Stimulated activated CD8-positive, alpha-beta memory T cell treated with anti-CD3 and anti-CD28 coated beads, Interleukin-15, amount 100 ng/mL, for 1 hour (primary cell): ENCODE results near the gene CLEC16A.

Experiments
- DNase-seq: peaks from one replicate; pipeline ENCODE4 v3.0.0-alpha.2; 2020; ENCODE audit warnings: low read depth

Gene CLEC16A

GRCh38 chr16:10989559-10989958 lies 45.2 kb downstream of the CLEC16A start:
- DNase-seq = no peak

DNA sequence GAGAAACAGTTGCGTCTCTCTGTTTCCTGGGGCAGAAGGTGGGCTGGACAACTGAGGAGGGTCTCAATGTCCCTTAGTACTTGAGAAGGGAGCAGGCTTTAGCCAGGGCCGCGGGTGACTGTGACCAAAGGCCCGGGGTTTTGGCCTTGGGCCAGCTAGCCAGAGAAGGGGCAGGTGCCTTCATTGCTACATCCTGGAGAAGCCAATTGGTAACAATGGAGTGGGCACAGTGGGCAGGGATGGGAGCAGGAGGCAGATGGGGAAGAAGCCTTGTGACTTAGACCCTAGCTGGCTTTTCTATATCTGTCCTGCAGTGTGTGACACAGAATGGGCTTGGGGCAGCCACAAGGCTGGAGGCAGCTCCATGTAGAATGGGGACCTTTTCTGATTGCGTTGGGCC lies 46.0 kb downstream of the CLEC16A start:
- no peak for DNase-seq

- DNase-seq = no peak
Measured at GRCh38 chr16:10992112-10992511, 47.7 kb downstream of the CLEC16A start.

GRCh38 chr16:10992797-10993196 lies 48.4 kb downstream of the CLEC16A start:
- DNase-seq = no peak

DNA sequence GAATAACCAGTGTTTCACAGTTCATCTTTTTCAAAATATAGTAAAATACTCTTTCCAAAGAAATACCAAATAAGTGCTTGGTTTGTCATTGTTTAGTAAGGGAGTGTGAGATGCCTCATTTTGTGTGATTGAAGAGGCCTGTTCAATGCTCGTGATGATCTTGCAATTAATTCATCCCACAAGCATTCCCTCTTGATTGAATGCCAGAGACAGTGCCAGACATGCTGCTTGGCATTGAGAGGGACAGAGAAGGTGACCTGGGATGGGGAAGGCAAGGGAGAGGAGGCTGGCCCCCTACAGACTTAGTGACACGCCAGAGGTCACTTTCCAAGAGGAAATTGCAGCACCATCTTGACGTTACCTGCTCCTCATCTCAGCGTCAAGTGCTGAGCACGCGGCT lies 49.3 kb downstream of the CLEC16A start:
- no peak for DNase-seq

DNA sequence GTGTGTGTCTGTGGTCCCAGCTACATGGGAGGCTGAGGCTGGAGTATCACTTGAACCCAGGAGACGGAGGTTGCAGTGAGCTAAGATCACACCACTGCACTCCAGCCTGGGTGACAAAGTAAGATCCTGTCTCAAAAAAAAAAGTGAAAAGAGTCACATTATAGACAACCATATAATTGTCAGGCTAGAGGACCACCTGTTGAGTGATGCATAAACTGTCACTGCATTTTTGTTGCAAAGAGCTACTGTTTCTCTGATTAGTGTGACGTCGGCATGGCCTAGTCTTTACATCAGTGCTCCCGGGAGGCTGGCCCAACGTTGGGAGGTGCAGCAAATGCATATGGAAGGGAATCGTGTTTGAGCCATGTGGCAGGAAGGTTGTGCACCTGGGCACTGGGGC lies 50.2 kb downstream of the CLEC16A start:
- no peak for DNase-seq

GRCh38 chr16:10995565-10995964 lies 51.2 kb downstream of the CLEC16A start:
- DNase-seq = no peak

DNA sequence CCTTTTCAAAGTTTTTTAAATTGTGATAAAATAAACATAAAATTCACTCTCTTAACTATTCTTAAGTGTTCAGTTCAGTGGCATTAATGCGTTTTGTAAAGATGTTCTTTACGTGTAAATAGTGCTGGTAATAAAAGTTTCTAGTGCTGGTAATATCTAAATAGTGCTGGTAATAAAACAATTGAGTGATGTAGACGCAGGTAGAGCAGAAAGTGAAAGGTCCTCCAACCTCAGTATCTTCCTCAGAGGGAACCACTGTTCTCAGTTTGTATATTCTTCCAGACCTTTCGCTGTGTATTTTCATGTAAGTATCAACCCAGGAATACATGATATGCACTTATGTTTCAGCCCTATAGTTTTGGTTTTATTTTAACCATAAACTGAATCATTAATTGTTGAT lies 53.1 kb downstream of the CLEC16A start:
- no peak for DNase-seq

DNA sequence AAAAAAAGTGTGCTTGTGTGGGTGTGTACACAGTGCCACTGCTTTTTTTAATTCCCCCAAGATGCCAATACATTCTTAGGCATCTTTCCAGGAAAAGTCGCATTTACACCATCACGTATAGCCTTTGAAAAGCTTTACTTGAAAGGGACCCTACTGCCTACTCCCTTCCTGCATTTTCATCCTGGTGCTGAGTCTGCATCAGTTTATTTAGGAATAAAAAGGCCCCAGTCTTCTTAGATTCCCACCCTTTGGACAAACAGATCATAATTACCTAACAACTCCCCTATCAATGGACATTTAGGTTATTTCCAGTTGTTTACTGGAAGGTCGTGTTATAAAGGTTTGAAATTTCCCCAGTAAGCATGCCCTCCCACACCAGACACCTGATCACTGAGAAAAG lies 54.9 kb downstream of the CLEC16A start:
- DNase-seq = no peak

DNA sequence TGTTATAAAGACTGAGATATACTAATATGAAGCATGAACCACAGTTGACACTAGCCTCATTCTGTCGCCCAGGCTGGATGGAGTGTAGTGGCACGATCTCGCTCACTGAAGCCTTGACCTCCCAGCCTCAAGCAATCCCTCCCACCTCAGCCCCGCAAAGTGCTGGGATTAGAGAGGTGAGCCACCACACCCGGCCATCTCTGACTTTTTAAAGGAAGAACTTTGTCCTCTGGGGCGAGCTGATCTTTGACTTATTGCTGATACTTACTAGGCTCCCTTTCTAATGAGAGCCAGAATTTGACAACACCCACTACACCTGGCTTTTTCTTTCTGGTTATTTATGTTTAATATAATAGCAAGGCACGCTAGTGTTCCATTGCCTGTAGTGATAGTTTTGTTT lies 57.2 kb downstream of the CLEC16A start:
- DNase-seq = no peak

DNA sequence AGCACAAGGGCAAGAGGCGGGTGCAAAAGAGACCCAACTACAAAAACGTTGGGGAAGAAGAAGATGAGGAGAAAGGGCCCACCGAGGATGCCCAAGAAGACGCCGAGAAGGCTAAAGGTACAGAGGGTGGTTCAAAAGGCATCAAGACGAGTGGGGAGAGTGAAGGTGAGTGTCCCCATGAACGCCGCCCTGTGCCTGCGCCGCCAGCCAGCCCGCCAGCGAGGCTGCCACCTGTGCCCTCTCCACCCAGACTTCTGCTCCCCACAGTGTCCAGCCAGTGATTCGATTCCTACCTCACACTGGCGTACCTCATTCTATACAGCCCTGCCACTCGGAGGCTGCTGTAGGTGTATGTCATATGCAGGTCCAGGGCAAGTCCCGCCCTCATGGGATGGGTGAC lies 58.8 kb downstream of the CLEC16A start:
- DNase-seq = no peak

DNA sequence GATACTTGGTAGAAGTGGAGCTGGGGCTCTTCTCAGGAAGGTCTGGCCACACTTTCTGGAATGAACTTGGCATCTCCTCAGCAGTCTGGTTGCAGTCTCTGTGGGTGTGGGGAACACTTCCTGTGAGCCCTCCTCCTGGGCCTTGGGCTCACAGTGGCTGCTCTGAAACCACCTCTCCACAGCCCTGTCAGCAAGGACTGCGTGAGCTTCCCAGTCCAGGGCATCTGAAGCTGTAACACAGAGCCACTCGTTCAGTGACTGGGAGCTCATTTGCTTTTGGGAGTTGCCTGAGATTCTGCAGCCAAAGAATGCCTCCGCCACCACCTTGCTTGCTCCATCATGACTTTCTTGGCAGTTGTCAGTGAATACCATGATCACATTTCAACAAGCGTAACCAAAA lies 60.0 kb downstream of the CLEC16A start:
- no peak for DNase-seq

DNA sequence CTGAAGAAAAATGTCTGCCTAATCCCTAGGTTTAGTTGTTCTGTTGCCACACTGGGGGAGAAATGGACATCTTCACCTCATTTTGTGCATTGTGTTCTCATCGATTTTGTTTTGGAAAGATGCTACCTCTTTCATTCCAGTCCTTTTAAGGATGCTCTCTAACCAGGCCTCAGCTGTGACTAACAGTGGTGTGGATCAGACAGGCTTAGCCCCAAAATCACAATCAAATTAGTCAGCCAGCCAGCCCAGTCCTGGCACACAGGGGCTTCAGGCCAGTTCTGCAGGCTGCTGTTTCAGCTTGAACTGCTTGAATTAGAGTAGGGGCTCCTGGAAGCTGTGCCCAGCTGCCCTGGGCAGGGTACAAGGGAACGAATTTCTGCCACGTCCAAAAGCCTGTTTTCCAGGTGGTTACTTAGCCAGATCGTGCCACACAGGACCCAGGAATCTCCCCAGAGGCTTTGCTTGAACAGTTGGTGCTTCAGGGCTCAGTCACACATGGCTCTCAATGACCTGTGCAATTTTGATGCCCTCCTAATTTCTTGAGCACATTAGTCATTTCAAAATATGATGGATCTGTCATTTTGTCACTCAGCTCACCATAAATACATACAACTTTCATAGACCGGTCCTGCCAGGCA lies 60.7 kb downstream of the CLEC16A start:
- DNase-seq = no peak

DNA sequence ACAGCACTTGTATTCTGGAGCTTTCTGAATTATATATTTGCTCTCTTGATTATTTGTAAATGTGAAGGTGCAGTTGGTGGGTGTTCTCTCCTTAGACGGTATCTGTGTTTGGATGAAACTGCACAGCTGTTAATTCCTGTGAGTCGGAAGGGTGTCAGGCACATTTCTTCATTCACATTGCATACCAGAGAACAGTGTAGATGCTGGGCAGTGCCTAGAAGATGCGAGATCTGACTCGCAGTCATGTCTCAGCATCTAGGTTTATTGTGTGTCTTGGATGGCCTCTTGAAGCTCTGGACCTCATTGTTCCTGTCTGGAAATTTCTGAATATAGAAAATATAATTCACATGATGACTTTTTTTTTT lies 61.2 kb downstream of the CLEC16A start:
- no peak for DNase-seq

DNA sequence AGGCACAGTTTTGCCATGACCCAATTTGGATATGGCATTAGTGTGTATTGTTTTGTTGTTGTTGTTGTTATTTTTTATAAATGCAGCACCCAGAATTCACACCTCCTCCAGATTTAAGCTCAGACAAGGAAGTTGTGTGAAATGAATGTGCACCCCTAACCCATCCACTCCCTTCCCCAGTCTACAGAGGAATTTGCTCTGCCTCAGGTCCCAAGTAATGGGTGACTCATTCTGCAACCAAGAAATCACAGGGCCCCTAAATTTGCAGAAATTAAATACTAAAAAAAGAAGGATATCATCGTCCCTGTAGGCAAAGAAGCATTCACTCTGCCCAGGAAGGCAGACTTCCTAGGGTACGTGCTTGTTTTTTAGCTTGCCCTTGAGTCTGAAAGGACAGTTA lies 62.3 kb downstream of the CLEC16A start:
- DNase-seq = no peak

DNA sequence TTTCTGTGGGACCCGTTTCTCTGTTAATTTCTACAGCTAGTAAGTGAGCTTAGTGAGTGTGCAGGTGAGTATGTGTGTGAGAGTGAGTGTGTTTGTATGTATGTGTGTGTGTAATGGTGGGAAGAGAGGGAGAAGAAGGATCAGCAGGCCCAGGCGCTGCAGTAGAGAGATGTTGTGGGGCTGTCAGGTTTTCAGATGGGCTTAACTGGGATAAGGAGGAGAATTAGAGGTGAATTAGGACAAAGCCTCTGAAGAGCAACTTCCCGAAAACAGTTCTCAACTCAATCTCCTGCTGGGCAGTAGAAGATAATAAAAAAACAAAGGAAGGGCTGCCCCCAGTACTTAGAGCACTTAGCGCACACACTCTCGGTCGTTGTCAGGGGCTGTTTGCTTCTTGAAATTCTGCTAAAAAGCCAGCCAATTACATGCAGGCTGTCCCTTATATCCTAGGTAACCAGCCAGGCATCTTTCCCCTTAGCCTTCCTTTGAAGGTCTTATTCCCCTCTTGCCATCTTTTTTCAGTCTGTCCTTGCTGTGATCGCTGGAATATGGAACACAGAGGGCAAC lies 63.4 kb downstream of the CLEC16A start:
- no peak for DNase-seq

DNA sequence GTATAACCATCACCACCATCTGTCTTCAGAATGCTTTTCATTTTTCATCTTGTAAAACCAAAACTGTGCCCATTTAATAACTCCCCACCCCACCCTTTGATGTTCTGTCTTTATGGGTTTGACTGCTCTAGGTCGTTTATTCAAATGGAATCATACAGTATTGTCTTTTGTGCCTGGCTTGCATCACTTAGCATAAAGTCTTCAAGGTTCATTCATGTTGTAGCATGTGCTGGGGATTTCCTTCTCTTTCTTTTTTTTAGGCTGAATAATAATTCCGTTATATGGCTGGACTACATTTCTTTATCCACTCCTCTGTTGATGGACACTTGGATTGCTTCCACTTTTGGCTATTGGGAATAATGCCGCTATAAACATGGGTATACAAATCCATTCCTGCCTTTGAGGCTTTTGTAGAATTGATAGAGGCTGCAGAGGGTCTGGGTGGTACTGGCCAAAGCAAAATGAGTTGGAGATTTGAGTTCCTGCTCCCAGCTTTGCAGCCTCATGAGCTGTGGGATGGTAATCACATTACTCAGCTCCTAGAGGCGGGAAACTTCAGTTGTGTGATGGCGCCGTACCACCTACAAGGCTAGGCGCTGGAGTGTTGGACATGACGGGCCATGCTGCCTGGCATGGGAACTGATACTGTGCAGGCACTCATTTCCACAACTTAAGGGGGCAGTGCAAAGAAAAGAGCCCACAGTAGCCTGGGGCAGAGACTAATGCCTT lies 64.8 kb downstream of the CLEC16A start:
- no peak for DNase-seq

DNA sequence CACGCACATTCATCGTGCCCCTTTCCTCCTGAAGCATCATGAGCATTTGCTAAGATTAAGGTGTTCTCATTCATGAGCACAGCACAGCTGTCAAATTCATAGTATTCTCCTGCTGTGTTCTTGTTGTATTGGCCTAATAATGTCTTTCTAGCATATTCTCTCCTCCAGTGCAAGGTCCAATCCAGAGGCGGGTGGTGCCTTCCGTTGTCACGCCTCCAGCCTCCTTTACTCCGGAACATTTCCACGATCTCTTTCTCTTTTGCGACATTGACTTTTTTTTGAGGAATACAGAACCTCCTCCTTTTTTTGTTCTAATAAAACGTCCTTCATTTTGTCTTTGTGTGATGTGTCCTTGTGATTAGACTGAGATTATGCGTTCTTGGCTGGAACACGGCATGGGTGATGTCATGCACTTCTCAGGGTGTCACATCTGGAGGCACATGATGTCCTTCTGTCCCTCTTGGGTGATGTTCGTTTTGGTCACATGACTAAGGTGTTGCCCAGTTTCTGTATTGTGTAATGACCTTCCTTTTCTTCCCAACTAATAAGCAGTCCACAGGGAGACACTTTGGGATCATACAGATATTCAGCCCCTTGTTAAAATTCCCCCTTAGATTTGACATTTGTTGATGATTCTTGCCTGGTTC lies 66.3 kb downstream of the CLEC16A start:
- no peak for DNase-seq

DNA sequence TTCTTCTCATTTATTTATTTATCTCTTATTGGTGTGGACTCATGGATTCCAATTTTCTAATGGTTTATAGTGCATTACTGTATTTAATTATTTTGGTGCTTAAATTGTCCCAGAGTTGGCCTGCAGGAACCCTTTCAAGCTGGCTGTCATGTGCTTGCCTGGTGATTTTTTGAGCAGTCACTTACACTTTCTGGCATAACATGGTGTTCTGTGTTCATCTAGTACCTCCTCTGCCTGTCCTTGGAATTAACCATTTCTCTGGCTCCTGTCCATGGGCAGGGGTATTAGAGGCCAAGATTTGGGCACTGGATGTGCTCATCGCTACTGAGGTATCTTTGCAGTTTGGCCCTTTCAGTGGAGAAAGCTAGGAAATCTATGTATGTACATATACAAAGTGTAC lies 67.0 kb downstream of the CLEC16A start:
- no peak for DNase-seq

GRCh38 chr16:11012841-11013240 lies 68.5 kb downstream of the CLEC16A start:
- no peak for DNase-seq

DNA sequence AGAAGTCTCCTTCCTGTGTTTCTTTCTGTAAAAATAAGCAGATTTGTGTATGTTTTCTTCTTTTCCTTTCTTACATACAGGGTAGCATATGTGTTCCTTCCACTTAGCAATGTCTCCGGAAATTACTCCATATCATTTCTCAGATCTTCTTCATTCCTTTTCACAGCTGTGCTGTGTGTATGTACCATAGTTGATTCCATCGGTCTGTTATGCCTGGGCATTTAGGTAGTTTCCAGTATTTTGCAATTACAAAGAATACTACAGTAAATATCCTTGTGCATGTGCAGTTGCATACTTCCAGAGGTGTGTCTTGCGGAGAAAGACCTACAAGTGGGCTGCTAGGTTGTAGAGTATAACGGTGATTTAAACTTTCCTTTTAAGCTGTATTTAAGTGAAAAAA lies 69.8 kb downstream of the CLEC16A start:
- DNase-seq = no peak

DNA sequence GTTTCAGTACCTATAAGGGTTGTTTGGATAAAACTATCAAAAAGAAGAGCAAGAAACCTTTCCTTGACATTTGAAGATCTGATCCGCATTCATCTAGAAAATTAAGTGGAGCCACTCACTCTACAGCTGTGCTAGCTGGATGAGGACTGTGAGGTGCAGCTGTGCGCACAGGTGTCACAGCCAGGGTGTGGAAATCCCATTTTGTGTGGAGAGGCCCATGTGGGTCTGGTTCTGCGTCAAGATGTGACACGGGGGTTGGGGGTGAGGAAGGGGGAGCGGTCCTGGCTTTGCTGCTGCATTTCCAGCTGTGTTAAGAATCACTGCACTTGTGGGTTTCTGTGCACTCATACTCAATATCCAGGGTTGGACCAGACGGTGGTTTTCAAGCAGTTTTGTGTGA lies 70.7 kb downstream of the CLEC16A start:
- no peak for DNase-seq

DNA sequence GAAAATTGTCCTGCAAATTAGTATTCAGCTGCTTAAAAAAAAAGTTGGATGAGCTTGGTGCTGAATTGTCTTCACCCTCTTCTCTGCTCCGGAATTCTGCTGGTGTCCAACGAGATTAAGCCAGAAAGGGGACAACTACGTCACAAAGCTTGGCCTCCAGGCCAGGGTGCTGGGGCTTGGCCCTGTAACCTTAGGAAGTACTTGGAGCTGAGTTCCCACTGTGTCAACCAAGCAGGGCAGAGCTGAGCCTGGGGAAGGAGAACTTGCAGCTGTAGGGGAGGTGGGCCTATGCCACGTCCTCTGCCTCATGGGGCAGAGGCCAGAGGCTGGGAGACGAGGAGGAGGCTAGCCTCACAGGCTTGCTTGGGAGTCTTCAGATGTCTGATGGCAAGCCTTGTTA lies 71.2 kb downstream of the CLEC16A start:
- no peak for DNase-seq
